HUES48 (cell line): Measurements from ENCODE around the gene ZNRF3.

Source experiments
- H3K27ac ChIP-seq: one replicate; pipeline ENCODE4 v1.7.0; 2013; ENCODE audit warnings: low read depth, low read length, inconsistent platforms
- H3K27me3 ChIP-seq: 2 replicates; pipeline ENCODE4 v1.6.1; 2013; ENCODE audit warnings: mild to moderate bottlenecking, low read length; ENCODE audit not compliant: control insufficient read depth, insufficient read depth
- H3K36me3 ChIP-seq: 2 replicates; pipeline ENCODE4 v1.6.1; 2013; ENCODE audit warnings: low read length; ENCODE audit not compliant: control insufficient read depth, insufficient read depth
- H3K4me1 ChIP-seq: 2 replicates; pipeline ENCODE4 v1.6.1; 2013; ENCODE audit warnings: mild to moderate bottlenecking, low read length; ENCODE audit not compliant: control insufficient read depth, insufficient read depth
- H3K4me3 ChIP-seq: 2 replicates; pipeline ENCODE4 v1.5.1; 2013; ENCODE audit warnings: mild to moderate bottlenecking, low read depth, low read length
- H3K9ac ChIP-seq: 2 replicates; pipeline ENCODE4 v1.6.1; 2013; ENCODE audit warnings: mild to moderate bottlenecking, low read depth, low read length, moderate library complexity
- H3K9me3 ChIP-seq: 2 replicates; pipeline ENCODE4 v1.6.1; 2013; ENCODE audit warnings: low read length; ENCODE audit not compliant: control insufficient read depth, insufficient read depth

Gene ZNRF3

DNA sequence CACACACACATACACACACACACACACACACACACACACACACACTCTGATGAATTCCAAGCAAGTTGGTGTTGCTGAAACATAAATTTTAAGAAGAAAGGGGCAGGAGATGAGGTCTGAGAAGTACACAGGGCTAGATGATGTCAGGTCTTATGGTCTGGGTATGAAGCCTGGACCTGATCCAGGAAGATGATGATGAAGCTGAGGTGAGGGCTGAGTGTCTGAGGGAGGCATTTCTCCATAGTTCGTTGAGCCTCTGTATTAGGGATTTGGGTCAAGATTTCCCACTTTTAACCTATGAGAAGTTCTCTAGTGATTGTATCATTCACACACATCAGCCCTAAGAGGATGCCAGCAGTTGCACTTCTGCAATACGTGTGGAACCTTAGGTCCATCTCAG lies 222.1 kb downstream of the ZNRF3 start:
- no peak overlapping the region for H3K27ac ChIP-seq
- H3K9me3 ChIP-seq = no peaks in the 10 kb centered on the region
- H3K27me3 ChIP-seq = no peaks in the 10 kb centered on the region
- H3K4me1 ChIP-seq = peaks cover 8% of the 10 kb centered on the region; the same call in 1 of the 2 replicates
- no peak overlapping the region for H3K9ac ChIP-seq
- no peaks in the 10 kb centered on the region for H3K36me3 ChIP-seq
- no peak overlapping the region for H3K4me3 ChIP-seq

DNA sequence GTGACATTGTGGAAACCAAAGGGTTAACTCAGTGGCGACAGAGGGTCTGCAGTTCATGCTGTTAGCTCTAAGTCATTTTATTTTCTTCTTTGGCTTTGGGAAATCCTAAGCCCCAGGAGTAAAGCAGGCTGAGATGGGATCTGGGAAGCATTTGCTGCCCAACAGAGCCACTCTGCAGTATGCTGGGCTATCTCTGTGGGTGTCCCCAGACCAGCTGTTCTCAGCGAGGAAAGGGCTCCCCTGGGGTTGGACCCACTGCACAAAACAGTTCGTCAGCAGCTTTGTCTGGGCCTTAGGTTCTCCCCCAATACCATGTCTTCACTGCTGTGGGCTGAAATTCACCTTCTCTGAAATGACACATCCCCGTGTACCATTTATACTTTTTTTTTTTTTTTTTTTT lies 223.5 kb downstream of the ZNRF3 start:
- no peaks in the 10 kb centered on the region for H3K27me3 ChIP-seq
- no peaks in the 10 kb centered on the region for H3K9me3 ChIP-seq
- no peak overlapping the region for H3K27ac ChIP-seq
- peaks cover 8% of the 10 kb centered on the region; the same call in 1 of the 2 replicates for H3K4me1 ChIP-seq
- H3K36me3 ChIP-seq = no peaks in the 10 kb centered on the region
- no peak overlapping the region for H3K9ac ChIP-seq
- no peak overlapping the region for H3K4me3 ChIP-seq
